ENCODE results near the gene TTC39C.

DNA sequence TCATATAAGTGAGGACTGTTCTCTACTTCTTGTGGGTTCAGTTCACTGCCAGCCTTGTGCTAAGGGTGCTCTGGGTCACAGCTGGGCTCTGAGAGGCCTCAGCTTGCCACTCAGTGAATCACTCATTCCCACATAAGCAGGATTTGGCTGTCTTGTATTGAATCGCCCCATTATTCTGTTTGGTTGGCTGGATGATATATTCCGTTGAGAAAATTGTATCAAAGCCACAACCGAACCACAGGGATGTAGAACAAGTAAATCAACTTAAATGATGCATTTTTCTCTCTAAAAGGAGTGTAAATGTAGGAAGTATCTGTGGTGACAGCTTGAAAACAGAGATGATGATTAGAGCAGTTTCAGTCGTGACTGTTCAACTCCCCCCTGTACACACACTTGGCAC is 39.6 kb downstream of the TTC39C start:
- TF ChIP-seq CTCF (IDR thresholded peaks at IDR 0.05; ENCODE audit: low read depth, low read length), result no peak
- TF ChIP-seq MYC (IDR thresholded peaks at IDR 0.05; ENCODE audit: low read depth, low read length), result no peak
- TF ChIP-seq POLR2A (IDR thresholded peaks at IDR 0.05; ENCODE audit: extremely low read depth, insufficient read length), result no peak

Measured in NB4 (cell line).